ENCODE results near the gene ABLIM2. TPM values are rescaled to one million over a fixed set of nuclear protein-coding genes. Genes with fewer than 3 reads are reported as not detected.

Gene ABLIM2
- total and polyA plus RNA-seq, 2 of the 4 experiments (the other 2 are of a cell fraction) = under 0.01 to 0.10 TPM

DNA sequence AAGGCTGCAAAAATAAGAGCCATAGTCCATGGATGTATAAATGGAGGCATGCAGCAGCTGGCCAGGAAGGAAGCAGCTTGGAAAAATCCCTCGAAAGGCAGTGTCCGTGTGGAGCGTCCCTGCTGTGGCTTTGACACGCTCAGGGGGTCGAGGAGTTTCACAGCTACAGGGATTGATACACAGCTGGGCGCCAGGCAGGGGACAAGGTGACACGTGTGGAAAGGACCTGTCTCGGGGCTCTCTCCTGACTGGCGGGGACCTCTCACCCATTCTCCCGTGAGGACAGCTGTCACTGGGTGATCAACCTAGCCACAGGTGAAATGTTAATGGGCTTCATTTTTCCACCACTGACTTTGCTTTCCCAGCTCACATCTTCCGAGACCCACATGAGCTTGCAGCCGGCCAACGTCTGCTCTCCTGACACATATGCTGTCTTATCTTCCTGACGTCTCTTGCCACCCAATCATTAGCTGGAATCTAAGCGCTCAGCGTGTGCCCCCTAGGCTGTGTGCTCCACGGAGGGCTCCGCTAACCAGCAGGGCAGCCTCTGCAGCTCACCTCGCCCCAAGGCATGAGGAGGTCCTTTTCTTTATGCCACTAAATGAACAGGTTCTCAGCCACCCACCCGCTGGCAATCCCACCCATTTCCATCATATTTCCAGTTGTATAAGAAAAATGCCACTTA lies 129.6 kb downstream of the ABLIM2 start:
- POLR2A ChIA-PET (ENCODE audit: unreplicated experiment) = no interaction called here
- H3K4me1 ChIP-seq (ENCODE audit: control insufficient read depth, insufficient read depth, low read length) = no peaks in the 10 kb centered on the region
- 7% methylated on average over 4 of the region's 20 CpGs; no CpG with 5 or more reads in 1 of the 2 experiments for WGBS, 2 experiments (ENCODE audit: extremely low coverage in 2 of 2, insufficient read length in 1 of 2)

More for the DNA sequence above, 129.6 kb downstream of the ABLIM2 start:
- H3K27me3 ChIP-seq (ENCODE audit: control insufficient read depth, insufficient read depth, low read length) = peaks cover 54% of the 10 kb centered on the region
- no peak overlapping the region for H3K27ac ChIP-seq (ENCODE audit: insufficient read depth, low read length)
- H4K91ac ChIP-seq (ENCODE audit: insufficient read depth, low read depth, low read length) = no peak overlapping the region
- DNase-seq = no peak
- no peak overlapping the region for H3K23ac ChIP-seq (ENCODE audit: low read depth, low read length)
- H4K8ac ChIP-seq (ENCODE audit: low read depth in 2 of 2, low read length in 2 of 2) = no peak overlapping the region
- dilution Hi-C loops (cut with HindIII; ENCODE audit: low sequenced_read_pairs, unreplicated experiment) = no loop called here
- H3K4ac ChIP-seq (ENCODE audit: low read depth, low read length) = no peak overlapping the region
- no peak overlapping the region for H3K18ac ChIP-seq (ENCODE audit: low read depth, low read length)
- intact Hi-C loops (cut with micrococcal nuclease) = no loop called here
- in situ Hi-C loops (cut with MboI; ENCODE audit: low sequenced_read_pairs) = no loop called here
- no peak overlapping the region for H2AK5ac ChIP-seq (ENCODE audit: low read depth, low read length)
- H4K20me1 ChIP-seq (ENCODE audit: insufficient read depth, low read length) = no peaks in the 10 kb centered on the region; the same call in 1 of the 2 replicates
- BruUV-seq (replicated peaks) = no TSS peak
- H2BK5ac ChIP-seq (ENCODE audit: low read depth, low read length, poor library complexity, severe bottlenecking) = no peak overlapping the region
- H2AFZ ChIP-seq (replicated peaks; ENCODE audit: low read length, poor library complexity) = no peak overlapping the region
- H3K4me2 ChIP-seq (ENCODE audit: low read depth, low read length) = no peak overlapping the region
- CTCF ChIA-PET = no interaction called here
- H2BK20ac ChIP-seq (ENCODE audit: low read depth, low read length) = no peak overlapping the region
- no peak overlapping the region for H3K56ac ChIP-seq (ENCODE audit: extremely low read depth, insufficient read depth, low read length)
- H2BK15ac ChIP-seq (ENCODE audit: low read depth, low read length) = no peak overlapping the region
- ATAC-seq (ENCODE audit: low read depth) = no peak
- no peak overlapping the region for H2BK120ac ChIP-seq (ENCODE audit: low read depth, low read length)
- H3K36me3 ChIP-seq (ENCODE audit: control insufficient read depth, insufficient read depth, low read length) = no peaks in the 10 kb centered on the region
- H3K9me3 ChIP-seq (ENCODE audit: control insufficient read depth, insufficient read depth, low read length) = no peaks in the 10 kb centered on the region; the same call in 1 of the 2 replicates
- no peaks in the 10 kb centered on the region for H3K9me1 ChIP-seq (ENCODE audit: insufficient read depth, low read length)
- no peak overlapping the region for H2AK9ac ChIP-seq (replicated peaks; ENCODE audit: low read depth, low read length, poor library complexity)
- no peak overlapping the region for H3K4me3 ChIP-seq (ENCODE audit: insufficient read depth, low read depth, low read length)
- no peaks in the 10 kb centered on the region for H3K79me1 ChIP-seq (ENCODE audit: low read depth in 1 of 2, low read length in 2 of 2)
- H4K5ac ChIP-seq (ENCODE audit: low read depth, low read length) = no peak overlapping the region
- H3K14ac ChIP-seq (replicated peaks; ENCODE audit: low read depth, low read length) = no peak overlapping the region
- no peak overlapping the region for H3K9ac ChIP-seq (ENCODE audit: low read depth, low read length)
- TF ChIP-seq RCOR1 (IDR thresholded peaks at IDR 0.05; ENCODE audit: insufficient replicate concordance, low read length) (no peak), USF2 (IDR thresholded peaks at IDR 0.05; ENCODE audit: low read depth, low read length) (no peak), RFX5 (IDR thresholded peaks at IDR 0.05; ENCODE audit: low read depth, low read length) (no peak), CEBPB (IDR thresholded peaks at IDR 0.05; ENCODE audit: low read depth, low read length) (no peak), RAD21 (IDR thresholded peaks at IDR 0.05; ENCODE audit: low read length) (no peak), POLR2A (IDR thresholded peaks at IDR 0.05; ENCODE audit: low read depth, low read length) (no peak), ELK1 (IDR thresholded peaks at IDR 0.05; ENCODE audit: borderline replicate concordance, low read depth, low read length) (no peak)
- TF ChIP-seq, protein P1, sequence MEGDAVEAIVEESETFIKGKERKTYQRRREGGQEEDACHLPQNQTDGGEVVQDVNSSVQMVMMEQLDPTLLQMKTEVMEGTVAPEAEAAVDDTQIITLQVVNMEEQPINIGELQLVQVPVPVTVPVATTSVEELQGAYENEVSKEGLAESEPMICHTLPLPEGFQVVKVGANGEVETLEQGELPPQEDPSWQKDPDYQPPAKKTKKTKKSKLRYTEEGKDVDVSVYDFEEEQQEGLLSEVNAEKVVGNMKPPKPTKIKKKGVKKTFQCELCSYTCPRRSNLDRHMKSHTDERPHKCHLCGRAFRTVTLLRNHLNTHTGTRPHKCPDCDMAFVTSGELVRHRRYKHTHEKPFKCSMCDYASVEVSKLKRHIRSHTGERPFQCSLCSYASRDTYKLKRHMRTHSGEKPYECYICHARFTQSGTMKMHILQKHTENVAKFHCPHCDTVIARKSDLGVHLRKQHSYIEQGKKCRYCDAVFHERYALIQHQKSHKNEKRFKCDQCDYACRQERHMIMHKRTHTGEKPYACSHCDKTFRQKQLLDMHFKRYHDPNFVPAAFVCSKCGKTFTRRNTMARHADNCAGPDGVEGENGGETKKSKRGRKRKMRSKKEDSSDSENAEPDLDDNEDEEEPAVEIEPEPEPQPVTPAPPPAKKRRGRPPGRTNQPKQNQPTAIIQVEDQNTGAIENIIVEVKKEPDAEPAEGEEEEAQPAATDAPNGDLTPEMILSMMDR (conservative IDR thresholded peaks at IDR 0.05; ENCODE audit: low read depth, low read length) = no peak
